Occipital lobe (tissue), 2 donors: ENCODE results near the gene JAKMIP1. TPM values are rescaled to one million over a fixed set of nuclear protein-coding genes. Genes with fewer than 3 reads are reported as not detected.

Experiments
- DNase-seq: peaks from one replicate; lab custom pipeline; 2025; lab: John Stamatoyannopoulos, UW
- total RNA-seq: library from RNA; depleted of rRNA; stranded (reverse); fragments of >200 nt; gene quantifications from one replicate; pipeline ENCODE4 v1.2.3, GENCODE V29; 2014

JAKMIP1 gene
- total RNA-seq, 1 donor from 2014 or later: 44.5 TPM

- no peak for DNase-seq
Observed at GRCh38 chr4:6065166-6065565, 135.2 kb downstream of the JAKMIP1 start.

GRCh38 chr4:6064383-6064782, 136.0 kb downstream of the JAKMIP1 start:
- DNase-seq: no peak

GRCh38 chr4:6063684-6064083, 136.7 kb downstream of the JAKMIP1 start:
- DNase-seq: no peak

GRCh38 chr4:6062133-6062532, 138.2 kb downstream of the JAKMIP1 start:
- no peak for DNase-seq

GRCh38 chr4:6059375-6059805, 141.0 kb downstream of the JAKMIP1 start:
- DNase-seq: no peak

GRCh38 chr4:6058531-6059374, 141.6 kb downstream of the JAKMIP1 start:
- DNase-seq: no peak

- no peak for DNase-seq
Observed at GRCh38 chr4:6056976-6057766, 143.2 kb downstream of the JAKMIP1 start.

- no peak for DNase-seq
Observed at GRCh38 chr4:6055436-6055835, 144.9 kb downstream of the JAKMIP1 start.

- no peak for DNase-seq
Observed at GRCh38 chr4:6055030-6055429, 145.3 kb downstream of the JAKMIP1 start.

GRCh38 chr4:6054162-6054922, 146.0 kb downstream of the JAKMIP1 start:
- peak; percentile 22 for DNase-seq

- DNase-seq: no peak
Observed at GRCh38 chr4:6052679-6053078, 147.7 kb downstream of the JAKMIP1 start.

GRCh38 chr4:6050551-6050950, 149.8 kb downstream of the JAKMIP1 start:
- no peak for DNase-seq

- peak; percentile 32 for DNase-seq
Observed at GRCh38 chr4:6049985-6050384, 150.4 kb downstream of the JAKMIP1 start.

- DNase-seq: no peak
Observed at GRCh38 chr4:6049278-6049677, 151.1 kb downstream of the JAKMIP1 start.

GRCh38 chr4:6048537-6048936, 151.8 kb downstream of the JAKMIP1 start:
- DNase-seq: no peak

GRCh38 chr4:6047130-6047673, 153.1 kb downstream of the JAKMIP1 start:
- DNase-seq: no peak

- no peak for DNase-seq
Observed at GRCh38 chr4:6046526-6047129, 153.7 kb downstream of the JAKMIP1 start.

GRCh38 chr4:6044805-6045204, 155.5 kb downstream of the JAKMIP1 start:
- DNase-seq: no peak

- no peak for DNase-seq
Observed at GRCh38 chr4:6044276-6044675, 156.1 kb downstream of the JAKMIP1 start.

GRCh38 chr4:6043843-6044242, 156.5 kb downstream of the JAKMIP1 start:
- DNase-seq: no peak

- DNase-seq: no peak
Observed at GRCh38 chr4:6043188-6043587, 157.2 kb downstream of the JAKMIP1 start.
